Smooth muscle cell (in vitro differentiated cells): ENCODE measurements around the gene KIAA2012. TPM values are rescaled to one million over a fixed set of nuclear protein-coding genes. Genes with fewer than 3 reads are reported as not detected.
A peak's percentile ranks its signal among the peaks of the same experiment; 100 is the strongest.

Experiments
- DNase-seq: peaks from one replicate; lab custom pipeline; 2025; ENCODE audit not compliant: unreplicated experiment; lab: John Stamatoyannopoulos, UW
- H2AFZ ChIP-seq: fragments of 200-600 bp; sonication (generic); 2 replicates; pipeline ENCODE4 v1.6.0; 2016; ENCODE audit warnings: antibody characterized with exemption, low read depth, mild to moderate bottlenecking
- H3F3A ChIP-seq: fragments of 200-600 bp; sonication (generic); 2 replicates; pipeline ENCODE4 v1.6.0; 2017; ENCODE audit warnings: antibody characterized with exemption, low read depth
- H3K27ac ChIP-seq: fragments of 200-600 bp; sonication (generic); 2 replicates; pipeline ENCODE4 v1.5.1; 2016; ENCODE audit warnings: low read depth, mild to moderate bottlenecking
- H3K27me3 ChIP-seq: fragments of 200-600 bp; sonication (generic); 2 replicates; pipeline ENCODE4 v1.6.1; 2016; ENCODE audit warnings: low read depth, mild to moderate bottlenecking
- H3K36me3 ChIP-seq: fragments of 200-600 bp; sonication (generic); 2 replicates; pipeline ENCODE4 v1.5.1; 2016; ENCODE audit warnings: low read depth
- H3K4me1 ChIP-seq: fragments of 200-600 bp; sonication (generic); 2 replicates; pipeline ENCODE4 v1.5.1; 2016; ENCODE audit warnings: low read depth
- H3K4me2 ChIP-seq: fragments of 200-600 bp; sonication (generic); 2 replicates; pipeline ENCODE4 v1.6.0; 2016; ENCODE audit warnings: mild to moderate bottlenecking
- H3K4me3 ChIP-seq: fragments of 200-600 bp; sonication (generic); 2 replicates; pipeline ENCODE4 v1.5.1; 2016; ENCODE audit warnings: mild to moderate bottlenecking
- H3K79me2 ChIP-seq: fragments of 200-600 bp; sonication (generic); 2 replicates; pipeline ENCODE4 v1.6.0; 2016; ENCODE audit warnings: low read depth, mild to moderate bottlenecking
- H3K9ac ChIP-seq: fragments of 200-600 bp; sonication (generic); 2 replicates; pipeline ENCODE4 v1.6.0; 2016; ENCODE audit warnings: low read depth
- H3K9me3 ChIP-seq: fragments of 200-600 bp; sonication (generic); replicated peaks from 2 replicates; pipeline ENCODE4 v1.5.1; 2016; ENCODE audit warnings: low read depth
- H4K20me1 ChIP-seq: fragments of 200-600 bp; sonication (generic); 2 replicates; pipeline ENCODE4 v1.6.0; 2016; ENCODE audit warnings: low read depth
- WGBS: methylation state at CpG from one replicate; pipeline ENCODE4 v1.1.7; 2016; ENCODE audit warnings: low lambda C conversion rate; 5-methylcytosine and 5-hydroxymethylcytosine counted together
- polyA plus RNA-seq: library from polyadenylated mRNA; unstranded; fragments of >200 nt; fragmentation: Nextera tagmentation; extraction: Ambion mirVana; gene quantifications from 2 replicates; pipeline ENCODE4 v1.2.1, GENCODE V29; 2016
- total RNA-seq: library from RNA; depleted of rRNA; stranded (reverse); fragments of >200 nt; gene quantifications from 2 replicates; pipeline ENCODE4 v1.2.3, GENCODE V29; 2014
- TF ChIP-seq, protein P1 (sequence below): fragments of 200-600 bp; sonication (generic); IDR thresholded peaks from 2 replicates; pipeline ENCODE4 v1.5.1; 2017; ENCODE audit warnings: borderline replicate concordance, mild to moderate bottlenecking, antibody characterized with exemption; ENCODE audit not compliant: insufficient read depth, poor library complexity, severe bottlenecking

Gene KIAA2012
- total and polyA plus RNA-seq, 2 experiments from 2014 or later: not detected

DNA sequence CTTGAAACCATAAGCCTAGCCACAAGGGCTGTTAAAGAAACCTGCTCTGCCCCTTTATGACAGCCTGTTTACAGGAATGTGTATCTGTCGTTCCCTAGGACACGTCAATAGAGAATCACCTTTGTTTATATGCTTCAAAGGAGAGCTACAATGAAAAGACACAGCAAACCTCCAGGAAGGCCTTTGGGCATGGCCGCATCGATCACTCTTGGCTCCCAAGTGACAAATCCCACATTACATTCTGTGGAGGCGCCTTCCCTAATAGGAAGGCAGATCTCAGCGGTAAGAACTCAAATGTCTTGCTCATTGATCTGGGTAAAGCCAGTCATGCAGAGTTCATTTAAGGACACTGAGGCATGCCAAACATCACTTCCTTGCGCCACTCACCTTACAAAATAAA, 26.5 kb downstream of the KIAA2012 start:
- H2AFZ ChIP-seq: no peak overlapping the region
- peaks cover 14% of the 10 kb centered on the region for H3K4me1 ChIP-seq
- H3K9me3 ChIP-seq: no peaks in the 10 kb centered on the region
- H3K27ac ChIP-seq: no peak overlapping the region
- TF ChIP-seq, protein P1, sequence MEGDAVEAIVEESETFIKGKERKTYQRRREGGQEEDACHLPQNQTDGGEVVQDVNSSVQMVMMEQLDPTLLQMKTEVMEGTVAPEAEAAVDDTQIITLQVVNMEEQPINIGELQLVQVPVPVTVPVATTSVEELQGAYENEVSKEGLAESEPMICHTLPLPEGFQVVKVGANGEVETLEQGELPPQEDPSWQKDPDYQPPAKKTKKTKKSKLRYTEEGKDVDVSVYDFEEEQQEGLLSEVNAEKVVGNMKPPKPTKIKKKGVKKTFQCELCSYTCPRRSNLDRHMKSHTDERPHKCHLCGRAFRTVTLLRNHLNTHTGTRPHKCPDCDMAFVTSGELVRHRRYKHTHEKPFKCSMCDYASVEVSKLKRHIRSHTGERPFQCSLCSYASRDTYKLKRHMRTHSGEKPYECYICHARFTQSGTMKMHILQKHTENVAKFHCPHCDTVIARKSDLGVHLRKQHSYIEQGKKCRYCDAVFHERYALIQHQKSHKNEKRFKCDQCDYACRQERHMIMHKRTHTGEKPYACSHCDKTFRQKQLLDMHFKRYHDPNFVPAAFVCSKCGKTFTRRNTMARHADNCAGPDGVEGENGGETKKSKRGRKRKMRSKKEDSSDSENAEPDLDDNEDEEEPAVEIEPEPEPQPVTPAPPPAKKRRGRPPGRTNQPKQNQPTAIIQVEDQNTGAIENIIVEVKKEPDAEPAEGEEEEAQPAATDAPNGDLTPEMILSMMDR: no peak
- no peak overlapping the region for H3K4me2 ChIP-seq
- no peaks in the 10 kb centered on the region for H3K27me3 ChIP-seq
- no peaks in the 10 kb centered on the region for H4K20me1 ChIP-seq
- no peaks in the 10 kb centered on the region for H3K79me2 ChIP-seq
- no peak overlapping the region for H3K4me3 ChIP-seq
- H3F3A ChIP-seq: no peaks in the 10 kb centered on the region
- H3K36me3 ChIP-seq: no peaks in the 10 kb centered on the region
- H3K9ac ChIP-seq: no peak overlapping the region
- no peak for DNase-seq
- WGBS: 80% methylated on average over 7 of the region's 7 CpGs

DNA sequence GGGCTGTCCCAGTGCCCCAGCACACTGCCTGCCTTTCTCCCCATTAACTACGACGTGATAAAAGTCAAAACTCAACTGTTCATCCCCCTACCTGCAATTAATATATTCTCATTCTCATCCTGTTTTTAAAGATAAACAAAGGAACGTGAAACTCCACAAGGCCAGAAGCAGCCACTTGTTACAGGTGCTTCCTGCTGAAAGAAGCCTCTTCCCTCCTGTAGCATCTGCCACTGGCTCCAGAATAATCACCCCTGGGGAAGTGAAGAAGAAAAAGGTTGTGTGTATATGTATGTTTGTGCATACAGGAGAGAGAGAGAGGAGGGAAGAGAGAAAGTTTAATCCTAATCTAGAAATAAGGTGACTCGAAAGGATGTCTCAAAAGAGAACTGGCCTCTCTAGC, 27.1 kb downstream of the KIAA2012 start:
- H3K4me3 ChIP-seq: no peak overlapping the region
- TF ChIP-seq, protein P1: no peak
- H3K27ac ChIP-seq: no peak overlapping the region
- H3K36me3 ChIP-seq: no peaks in the 10 kb centered on the region
- H3K9ac ChIP-seq: no peak overlapping the region
- no peaks in the 10 kb centered on the region for H4K20me1 ChIP-seq
- no peaks in the 10 kb centered on the region for H3F3A ChIP-seq
- no peak for DNase-seq
- 95% methylated on average over 4 of the region's 4 CpGs for WGBS
- H3K4me1 ChIP-seq: peaks cover 14% of the 10 kb centered on the region
- H3K9me3 ChIP-seq: no peaks in the 10 kb centered on the region
- H2AFZ ChIP-seq: no peak overlapping the region
- H3K27me3 ChIP-seq: no peaks in the 10 kb centered on the region
- no peak overlapping the region for H3K4me2 ChIP-seq
- no peaks in the 10 kb centered on the region for H3K79me2 ChIP-seq

DNA sequence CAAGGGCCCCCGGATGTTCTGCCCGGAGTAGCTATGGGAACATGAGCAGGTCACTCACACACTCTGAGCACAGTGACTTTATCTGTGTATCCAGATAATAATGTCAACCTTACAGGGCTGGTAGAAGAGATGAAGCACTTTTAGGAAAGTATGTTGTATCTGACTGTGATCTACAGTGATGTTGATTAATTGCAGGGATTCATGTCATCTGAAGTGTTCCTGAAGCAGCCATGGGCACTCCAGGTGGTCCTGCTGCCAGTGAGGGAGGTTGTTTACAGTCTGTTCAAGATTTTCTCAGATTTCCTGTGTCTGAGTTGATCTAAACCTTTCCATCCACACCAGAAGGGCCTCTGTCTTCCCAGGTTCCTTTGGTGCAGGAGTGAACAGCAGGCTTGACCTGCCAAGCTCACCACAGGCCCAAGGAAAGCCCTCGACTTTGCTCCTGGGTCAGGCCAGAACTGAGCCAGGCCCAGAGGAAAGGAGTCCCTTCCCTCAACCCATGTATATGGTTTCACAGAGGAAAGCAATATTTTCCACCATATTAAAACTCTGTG, 28.0 kb downstream of the KIAA2012 start:
- no peak overlapping the region for H2AFZ ChIP-seq
- DNase-seq: no peak
- H3K27ac ChIP-seq: no peak overlapping the region
- H3K4me1 ChIP-seq: peaks cover 14% of the 10 kb centered on the region
- H3K4me3 ChIP-seq: no peak overlapping the region
- no peaks in the 10 kb centered on the region for H4K20me1 ChIP-seq
- H3K9ac ChIP-seq: no peak overlapping the region
- no peaks in the 10 kb centered on the region for H3K79me2 ChIP-seq
- H3K9me3 ChIP-seq: no peaks in the 10 kb centered on the region
- no peak overlapping the region for H3K4me2 ChIP-seq
- H3K27me3 ChIP-seq: no peaks in the 10 kb centered on the region
- WGBS: 86% methylated on average over 3 of the region's 3 CpGs
- H3K36me3 ChIP-seq: no peaks in the 10 kb centered on the region
- TF ChIP-seq, protein P1: no peak
- H3F3A ChIP-seq: no peaks in the 10 kb centered on the region

DNA sequence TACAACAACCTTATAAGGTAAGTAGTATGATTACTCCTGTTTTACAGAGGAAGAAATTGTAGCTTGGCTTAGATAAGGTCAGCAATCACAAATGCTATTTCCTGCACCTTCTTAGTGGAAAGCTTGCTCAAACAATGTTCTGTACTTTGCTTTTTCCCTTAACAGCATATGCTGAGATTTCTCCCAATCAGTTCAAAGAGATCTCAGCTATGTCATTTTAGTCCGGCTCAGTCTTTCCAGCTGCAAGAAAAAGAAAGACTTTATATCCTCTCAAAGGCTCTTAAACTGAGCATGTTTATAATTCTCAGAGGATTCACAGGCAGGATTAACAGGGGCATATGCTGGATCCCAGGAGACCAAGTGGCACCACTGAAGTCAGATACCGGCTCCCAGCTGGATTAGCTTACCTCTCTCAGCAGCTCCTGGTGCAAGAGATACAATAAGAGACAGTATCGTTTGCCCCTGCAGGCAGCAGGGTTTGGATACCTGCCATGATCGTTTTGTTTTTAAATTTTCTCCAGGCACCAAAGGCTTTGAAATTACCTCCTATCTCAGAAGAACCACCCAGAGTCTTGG, 29.5 kb downstream of the KIAA2012 start:
- Histone ChIP-seq H2AFZ (peak overlapping the region; percentile 7), H3K79me2 (no peaks in the 10 kb centered on the region), H3K9me3 (no peaks in the 10 kb centered on the region), H3K9ac (no peak overlapping the region), H3F3A (no peaks in the 10 kb centered on the region), H3K27ac (no peak overlapping the region), H3K4me2 (peak overlapping the region; percentile 39), H3K27me3 (no peaks in the 10 kb centered on the region), H3K36me3 (no peaks in the 10 kb centered on the region), H4K20me1 (no peaks in the 10 kb centered on the region), H3K4me3 (no peak overlapping the region), H3K4me1 (peaks cover 14% of the 10 kb centered on the region)
- no peak for DNase-seq
- 19% methylated on average over 4 of the region's 4 CpGs for WGBS
- TF ChIP-seq, protein P1: no peak
